ENCODE measurements around the gene PPP1CB.

DNA sequence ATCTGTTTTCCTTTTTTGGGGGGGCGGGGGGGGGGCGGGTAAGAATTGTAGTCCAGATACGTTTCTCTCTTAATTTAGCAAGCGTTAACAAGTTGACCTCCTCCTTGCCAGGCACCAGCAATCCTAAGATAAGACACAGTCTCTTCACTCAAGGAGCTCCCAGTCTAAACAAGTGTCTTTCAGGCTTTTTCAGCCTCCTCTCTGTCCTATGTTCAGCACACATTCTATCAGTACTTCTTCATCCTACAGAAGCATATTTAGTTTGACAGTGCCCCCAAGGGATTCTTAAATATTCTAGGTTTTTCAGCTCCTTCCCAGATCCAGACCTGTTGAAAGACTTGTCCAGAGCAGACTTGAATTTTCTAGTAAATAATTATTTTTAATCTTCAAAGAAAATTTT, 2.7 kb downstream of the PPP1CB start:
- TF ChIP-seq RAD21 (IDR thresholded peaks at IDR 0.05; ENCODE audit: low read length): peak; percentile 22; the same call in 1 of the 2 replicates
- TF ChIP-seq TEAD4 (IDR thresholded peaks at IDR 0.05; ENCODE audit: borderline replicate concordance, insufficient read depth): no peak
- TF ChIP-seq TAF1 (IDR thresholded peaks at IDR 0.05; ENCODE audit: borderline replicate concordance, low read depth, low read length): no peak
- TF ChIP-seq POLR2AphosphoS5 (IDR thresholded peaks at IDR 0.05; ENCODE audit: low read depth, low read length): no peak
- TF ChIP-seq SIN3A (IDR thresholded peaks at IDR 0.05; ENCODE audit: borderline replicate concordance, low read depth, low read length): no peak
- TF ChIP-seq TCF12 (IDR thresholded peaks at IDR 0.05): no peak
- TF ChIP-seq, protein P1, sequence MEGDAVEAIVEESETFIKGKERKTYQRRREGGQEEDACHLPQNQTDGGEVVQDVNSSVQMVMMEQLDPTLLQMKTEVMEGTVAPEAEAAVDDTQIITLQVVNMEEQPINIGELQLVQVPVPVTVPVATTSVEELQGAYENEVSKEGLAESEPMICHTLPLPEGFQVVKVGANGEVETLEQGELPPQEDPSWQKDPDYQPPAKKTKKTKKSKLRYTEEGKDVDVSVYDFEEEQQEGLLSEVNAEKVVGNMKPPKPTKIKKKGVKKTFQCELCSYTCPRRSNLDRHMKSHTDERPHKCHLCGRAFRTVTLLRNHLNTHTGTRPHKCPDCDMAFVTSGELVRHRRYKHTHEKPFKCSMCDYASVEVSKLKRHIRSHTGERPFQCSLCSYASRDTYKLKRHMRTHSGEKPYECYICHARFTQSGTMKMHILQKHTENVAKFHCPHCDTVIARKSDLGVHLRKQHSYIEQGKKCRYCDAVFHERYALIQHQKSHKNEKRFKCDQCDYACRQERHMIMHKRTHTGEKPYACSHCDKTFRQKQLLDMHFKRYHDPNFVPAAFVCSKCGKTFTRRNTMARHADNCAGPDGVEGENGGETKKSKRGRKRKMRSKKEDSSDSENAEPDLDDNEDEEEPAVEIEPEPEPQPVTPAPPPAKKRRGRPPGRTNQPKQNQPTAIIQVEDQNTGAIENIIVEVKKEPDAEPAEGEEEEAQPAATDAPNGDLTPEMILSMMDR (IDR thresholded peaks at IDR 0.05): no peak
- no peak for TF ChIP-seq RCOR1 (IDR thresholded peaks at IDR 0.05; ENCODE audit: low read length)
- TF ChIP-seq, protein P2, sequence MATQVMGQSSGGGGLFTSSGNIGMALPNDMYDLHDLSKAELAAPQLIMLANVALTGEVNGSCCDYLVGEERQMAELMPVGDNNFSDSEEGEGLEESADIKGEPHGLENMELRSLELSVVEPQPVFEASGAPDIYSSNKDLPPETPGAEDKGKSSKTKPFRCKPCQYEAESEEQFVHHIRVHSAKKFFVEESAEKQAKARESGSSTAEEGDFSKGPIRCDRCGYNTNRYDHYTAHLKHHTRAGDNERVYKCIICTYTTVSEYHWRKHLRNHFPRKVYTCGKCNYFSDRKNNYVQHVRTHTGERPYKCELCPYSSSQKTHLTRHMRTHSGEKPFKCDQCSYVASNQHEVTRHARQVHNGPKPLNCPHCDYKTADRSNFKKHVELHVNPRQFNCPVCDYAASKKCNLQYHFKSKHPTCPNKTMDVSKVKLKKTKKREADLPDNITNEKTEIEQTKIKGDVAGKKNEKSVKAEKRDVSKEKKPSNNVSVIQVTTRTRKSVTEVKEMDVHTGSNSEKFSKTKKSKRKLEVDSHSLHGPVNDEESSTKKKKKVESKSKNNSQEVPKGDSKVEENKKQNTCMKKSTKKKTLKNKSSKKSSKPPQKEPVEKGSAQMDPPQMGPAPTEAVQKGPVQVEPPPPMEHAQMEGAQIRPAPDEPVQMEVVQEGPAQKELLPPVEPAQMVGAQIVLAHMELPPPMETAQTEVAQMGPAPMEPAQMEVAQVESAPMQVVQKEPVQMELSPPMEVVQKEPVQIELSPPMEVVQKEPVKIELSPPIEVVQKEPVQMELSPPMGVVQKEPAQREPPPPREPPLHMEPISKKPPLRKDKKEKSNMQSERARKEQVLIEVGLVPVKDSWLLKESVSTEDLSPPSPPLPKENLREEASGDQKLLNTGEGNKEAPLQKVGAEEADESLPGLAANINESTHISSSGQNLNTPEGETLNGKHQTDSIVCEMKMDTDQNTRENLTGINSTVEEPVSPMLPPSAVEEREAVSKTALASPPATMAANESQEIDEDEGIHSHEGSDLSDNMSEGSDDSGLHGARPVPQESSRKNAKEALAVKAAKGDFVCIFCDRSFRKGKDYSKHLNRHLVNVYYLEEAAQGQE (IDR thresholded peaks at IDR 0.05; ENCODE audit: low read depth, low read length): no peak
- no peak for TF ChIP-seq SMC3 (IDR thresholded peaks at IDR 0.05; ENCODE audit: low read depth, low read length)
- no peak for TF ChIP-seq YY1 (IDR thresholded peaks at IDR 0.05; ENCODE audit: low read depth)
- TF ChIP-seq RXRA (IDR thresholded peaks at IDR 0.05; ENCODE audit: borderline replicate concordance, low read depth): no peak
- TF ChIP-seq, protein P3, sequence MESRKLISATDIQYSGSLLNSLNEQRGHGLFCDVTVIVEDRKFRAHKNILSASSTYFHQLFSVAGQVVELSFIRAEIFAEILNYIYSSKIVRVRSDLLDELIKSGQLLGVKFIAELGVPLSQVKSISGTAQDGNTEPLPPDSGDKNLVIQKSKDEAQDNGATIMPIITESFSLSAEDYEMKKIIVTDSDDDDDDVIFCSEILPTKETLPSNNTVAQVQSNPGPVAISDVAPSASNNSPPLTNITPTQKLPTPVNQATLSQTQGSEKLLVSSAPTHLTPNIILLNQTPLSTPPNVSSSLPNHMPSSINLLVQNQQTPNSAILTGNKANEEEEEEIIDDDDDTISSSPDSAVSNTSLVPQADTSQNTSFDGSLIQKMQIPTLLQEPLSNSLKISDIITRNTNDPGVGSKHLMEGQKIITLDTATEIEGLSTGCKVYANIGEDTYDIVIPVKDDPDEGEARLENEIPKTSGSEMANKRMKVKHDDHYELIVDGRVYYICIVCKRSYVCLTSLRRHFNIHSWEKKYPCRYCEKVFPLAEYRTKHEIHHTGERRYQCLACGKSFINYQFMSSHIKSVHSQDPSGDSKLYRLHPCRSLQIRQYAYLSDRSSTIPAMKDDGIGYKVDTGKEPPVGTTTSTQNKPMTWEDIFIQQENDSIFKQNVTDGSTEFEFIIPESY (IDR thresholded peaks at IDR 0.05; ENCODE audit: borderline replicate concordance, low read depth): no peak

Measured in SK-N-SH (cell line).